GM21381 (cell line): ENCODE data around the gene FGD5.

Source experiments
- ATAC-seq: cut with Tn5 transposase; IDR thresholded peaks from one replicate; pipeline ENCODE4 v1.9.1; 2021; ENCODE audit warnings: mild to moderate bottlenecking, moderate library complexity; ENCODE audit not compliant: unreplicated experiment

FGD5 gene, protein sequence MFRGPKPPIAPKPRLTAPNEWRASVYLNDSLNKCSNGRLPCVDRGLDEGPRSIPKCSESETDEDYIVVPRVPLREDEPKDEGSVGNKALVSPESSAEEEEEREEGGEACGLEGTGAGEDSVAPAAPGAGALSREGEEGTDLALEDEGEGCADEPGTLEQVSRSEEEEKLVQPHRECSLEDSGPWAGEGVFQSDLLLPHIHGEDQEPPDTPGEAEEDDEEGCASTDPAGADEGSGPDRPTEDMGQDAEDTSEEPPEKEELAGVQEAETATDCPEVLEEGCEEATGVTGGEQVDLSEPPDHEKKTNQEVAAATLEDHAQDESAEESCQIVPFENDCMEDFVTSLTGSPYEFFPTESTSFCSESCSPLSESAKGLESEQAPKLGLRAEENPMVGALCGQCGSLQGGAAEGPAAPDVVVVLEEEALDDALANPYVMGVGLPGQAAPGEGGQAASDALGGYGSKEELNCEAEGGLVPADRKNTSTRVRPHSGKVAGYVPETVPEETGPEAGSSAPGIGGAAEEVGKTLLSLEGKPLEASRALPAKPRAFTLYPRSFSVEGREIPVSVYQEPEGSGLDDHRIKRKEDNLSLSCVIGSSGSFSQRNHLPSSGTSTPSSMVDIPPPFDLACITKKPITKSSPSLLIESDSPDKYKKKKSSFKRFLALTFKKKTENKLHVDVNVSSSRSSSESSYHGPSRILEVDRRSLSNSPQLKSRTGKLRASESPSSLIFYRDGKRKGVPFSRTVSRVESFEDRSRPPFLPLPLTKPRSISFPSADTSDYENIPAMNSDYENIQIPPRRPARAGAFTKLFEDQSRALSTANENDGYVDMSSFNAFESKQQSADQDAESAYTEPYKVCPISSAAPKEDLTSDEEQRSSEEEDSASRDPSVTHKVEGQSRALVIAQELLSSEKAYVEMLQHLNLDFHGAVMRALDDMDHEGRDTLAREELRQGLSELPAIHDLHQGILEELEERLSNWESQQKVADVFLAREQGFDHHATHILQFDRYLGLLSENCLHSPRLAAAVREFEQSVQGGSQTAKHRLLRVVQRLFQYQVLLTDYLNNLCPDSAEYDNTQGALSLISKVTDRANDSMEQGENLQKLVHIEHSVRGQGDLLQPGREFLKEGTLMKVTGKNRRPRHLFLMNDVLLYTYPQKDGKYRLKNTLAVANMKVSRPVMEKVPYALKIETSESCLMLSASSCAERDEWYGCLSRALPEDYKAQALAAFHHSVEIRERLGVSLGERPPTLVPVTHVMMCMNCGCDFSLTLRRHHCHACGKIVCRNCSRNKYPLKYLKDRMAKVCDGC (N-terminal part only)

DNA sequence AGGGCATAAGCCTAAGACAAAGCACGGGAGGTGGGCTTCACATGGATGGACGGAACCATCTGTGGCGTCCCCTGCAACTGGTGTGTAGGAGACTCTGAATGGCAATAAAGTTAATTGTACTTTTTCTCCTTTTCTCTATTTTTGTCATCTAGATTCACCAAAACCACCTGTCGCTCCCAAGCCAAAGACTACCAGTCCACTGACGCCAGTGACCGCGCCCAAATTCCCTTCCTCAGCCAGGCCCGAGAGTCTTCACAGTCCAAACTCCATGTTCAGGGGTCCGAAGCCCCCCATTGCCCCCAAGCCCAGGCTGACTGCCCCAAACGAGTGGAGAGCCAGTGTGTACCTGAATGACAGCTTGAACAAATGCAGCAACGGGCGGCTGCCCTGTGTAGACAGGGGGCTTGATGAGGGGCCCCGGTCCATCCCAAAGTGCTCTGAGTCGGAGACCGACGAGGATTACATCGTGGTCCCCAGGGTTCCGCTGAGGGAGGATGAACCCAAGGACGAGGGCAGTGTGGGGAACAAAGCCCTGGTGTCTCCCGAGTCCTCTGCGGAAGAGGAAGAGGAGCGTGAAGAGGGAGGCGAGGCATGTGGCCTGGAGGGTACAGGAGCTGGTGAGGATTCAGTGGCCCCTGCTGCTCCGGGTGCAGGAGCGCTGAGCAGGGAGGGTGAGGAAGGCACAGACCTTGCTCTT lies at the start of gene FGD5:
Gene FGD5 (plus strand): TSS at position 159 of the 697 bp plus-strand sequence. CDS start 110 bp downstream, at position 269.
- ATAC-seq: no peak

DNA sequence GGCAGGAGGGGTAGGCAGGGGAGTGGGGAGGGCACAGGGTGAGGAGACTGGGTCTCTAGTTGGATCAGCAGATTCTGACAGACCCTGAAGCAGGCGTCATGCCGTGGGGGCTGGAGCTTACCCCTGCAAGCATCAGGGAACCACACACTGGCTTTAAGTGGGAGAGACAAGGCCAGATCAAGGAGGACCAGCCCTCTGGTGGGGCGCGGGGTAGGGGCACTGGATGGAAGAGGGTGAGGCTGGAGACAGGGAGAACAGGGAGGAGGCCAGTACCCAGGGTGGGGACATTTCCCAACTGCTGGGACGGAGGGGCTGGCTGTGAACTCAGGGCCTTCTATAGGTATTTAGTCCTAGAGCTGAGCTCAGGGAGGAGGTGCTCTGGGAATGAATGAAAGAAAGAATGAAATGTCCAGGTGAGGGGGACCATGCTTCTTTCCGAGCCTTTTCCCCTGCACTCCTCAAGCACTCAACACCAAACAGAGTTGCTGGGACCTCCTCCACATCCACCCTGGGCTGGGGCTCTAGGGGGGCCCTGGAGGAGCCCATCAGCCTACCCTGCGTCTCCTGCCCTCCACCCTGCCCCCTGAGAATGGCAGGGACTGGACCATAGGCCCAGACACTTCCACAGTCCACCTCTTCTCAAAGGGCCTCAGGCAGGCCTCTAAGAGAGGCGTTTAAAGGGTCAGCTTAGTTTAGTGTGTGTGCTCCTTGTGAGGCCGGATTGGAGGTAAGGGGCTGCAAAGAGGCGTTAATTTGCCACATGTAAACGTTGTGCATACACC lies 49.0 kb upstream of the FGD5 start:
- ATAC-seq: no peak

DNA sequence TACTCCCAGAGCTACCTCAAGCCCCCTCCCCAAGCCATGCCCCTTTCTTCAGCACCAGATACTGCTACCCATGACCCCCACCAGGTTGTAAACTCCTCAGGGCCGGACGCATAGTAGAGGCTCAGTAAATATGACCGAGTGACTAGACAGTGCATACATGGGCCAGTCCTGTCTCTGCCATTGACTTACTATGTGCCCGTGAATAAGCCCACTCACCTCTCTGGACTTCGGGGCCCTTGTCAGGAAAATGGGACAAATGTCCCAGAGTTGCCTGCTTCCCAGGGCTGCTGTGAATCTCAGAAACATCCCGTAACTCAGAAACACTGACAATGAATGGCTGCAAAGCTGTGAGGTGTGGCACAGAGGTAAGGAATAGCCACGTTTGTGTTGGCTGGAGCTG lies 48.2 kb upstream of the FGD5 start:
- ATAC-seq: no peak

DNA sequence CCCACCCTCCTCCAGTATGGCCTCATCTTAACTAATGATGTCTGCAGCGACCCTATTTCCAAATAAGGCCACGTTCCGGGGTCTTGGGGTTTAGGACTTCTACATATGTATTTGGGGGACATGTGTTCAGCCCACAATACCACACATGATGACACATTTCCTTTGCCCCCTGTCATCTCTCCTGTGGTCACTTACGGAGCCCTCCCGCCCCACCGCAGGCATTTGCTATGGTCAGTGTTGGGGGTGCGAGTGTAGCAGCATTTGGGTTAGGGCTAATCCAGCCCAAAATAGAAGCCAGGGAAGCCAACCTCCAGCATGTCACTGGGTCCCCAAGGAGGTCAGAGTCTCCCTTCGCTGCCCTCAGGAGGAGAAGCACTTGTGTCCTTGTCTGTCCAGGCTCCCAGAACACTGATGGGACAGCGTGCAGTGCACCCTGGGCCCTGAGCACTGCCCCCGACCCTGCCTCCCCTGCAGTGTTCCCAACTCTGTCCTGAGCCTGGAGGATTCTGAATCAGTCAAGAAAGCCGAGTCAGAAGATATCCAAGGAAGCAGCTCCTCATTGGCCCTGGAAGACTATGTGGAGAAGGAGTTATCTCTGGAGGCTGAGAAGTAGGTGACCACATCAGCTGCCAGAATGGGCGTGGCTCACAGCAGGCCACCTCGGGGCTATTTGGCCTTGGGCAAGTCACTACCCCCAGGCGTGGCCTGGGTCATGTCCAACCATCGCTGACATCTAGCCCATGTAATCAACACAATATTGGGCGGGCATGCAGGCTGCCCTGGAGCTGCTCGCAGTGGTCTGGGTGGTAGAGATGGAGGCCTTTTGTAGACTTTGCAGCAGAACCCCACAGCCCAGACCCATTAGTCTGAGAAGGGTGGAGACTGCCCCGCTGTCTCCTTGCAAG lies 46.9 kb upstream of the FGD5 start:
- no peak for ATAC-seq

DNA sequence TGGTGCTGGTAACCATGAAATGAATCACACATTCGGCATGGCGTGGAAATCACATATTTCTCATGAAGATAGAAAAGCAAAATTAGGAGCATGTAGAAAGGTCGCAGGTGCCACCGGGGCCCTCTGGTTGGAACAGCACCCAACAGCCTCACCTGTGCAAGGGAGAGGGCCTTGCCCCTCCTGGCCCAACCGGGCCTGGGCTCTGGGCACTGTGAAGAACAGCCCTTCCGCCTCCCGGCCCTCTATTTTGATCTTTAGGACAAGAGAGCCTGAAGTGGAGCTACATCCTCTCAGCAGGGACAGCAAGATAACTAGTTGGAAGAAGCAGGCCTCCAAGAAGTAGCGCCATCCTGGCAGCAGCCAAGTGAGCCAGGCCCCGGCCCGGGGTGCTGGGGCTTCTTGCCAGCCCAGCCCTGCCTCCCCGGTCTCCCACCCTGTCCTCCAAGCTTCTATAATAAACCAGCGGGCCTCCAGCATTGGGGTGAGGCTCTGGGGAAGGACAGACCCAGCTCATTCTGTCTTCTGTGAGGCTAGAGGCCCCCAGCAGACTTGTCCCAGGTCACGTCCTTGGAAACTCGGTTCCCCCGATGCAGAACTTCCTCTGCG lies 46.1 kb upstream of the FGD5 start:
- ATAC-seq: no peak

DNA sequence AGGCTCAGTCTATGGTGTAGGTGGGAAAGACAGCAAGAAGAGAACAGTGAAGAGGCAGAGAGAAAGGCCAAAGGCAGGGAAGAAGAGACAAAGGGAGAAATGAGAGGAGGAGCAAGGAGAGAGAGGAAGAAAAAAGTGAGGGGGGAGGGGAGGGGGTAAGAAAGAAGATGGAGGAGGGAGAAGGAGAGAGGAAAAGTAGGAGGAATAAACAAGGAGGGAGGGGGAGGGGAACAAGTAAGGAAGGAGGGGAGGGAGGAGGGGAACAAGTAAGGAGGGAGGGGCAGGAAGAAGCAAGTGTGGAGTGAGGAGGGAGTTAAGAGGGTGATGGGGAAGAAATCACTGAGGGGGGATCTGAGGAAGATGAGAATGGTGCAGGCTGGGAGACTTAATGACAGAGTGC lies 45.5 kb upstream of the FGD5 start:
- ATAC-seq: no peak

DNA sequence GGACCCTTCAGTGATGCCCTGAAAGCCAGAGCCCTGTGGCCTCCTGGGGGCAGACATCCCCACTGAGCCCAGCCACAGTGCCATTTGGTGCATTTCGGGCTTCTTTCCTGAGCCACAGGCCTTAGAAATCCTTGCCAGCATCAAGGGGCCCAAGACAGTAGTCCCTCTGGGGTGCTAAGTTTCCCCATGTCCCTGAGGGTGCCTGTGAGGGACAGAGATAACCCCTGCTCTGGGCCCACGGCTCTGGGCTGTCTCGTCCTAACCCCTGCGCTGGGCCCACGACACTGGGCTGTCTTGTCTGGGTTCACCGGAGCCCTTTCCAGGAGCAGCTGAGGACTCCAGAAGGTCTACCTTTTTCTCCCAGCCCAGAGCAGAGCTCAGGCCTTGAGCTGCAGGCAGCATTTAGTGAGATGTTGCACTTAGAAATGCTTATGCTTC lies 45.1 kb upstream of the FGD5 start:
- ATAC-seq: no peak

DNA sequence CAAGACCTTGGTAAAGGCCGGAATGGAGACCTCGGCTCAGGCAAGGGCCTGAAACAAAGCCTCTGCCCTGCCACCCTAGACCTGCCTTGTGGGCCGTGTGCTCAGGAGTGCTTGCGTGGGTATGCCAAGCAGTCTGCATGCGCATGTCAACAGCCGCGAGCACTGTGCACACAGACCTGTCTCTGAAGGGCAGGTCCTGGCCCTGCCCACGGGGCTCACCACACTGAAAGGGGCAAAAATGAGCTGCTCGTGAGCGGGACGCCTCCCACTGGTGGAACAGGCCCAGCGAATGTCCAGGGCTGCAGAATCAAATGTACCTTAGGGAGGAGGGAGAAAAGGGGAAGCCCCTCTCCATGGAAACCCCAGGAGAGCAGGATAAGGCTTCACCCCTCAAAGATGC lies 44.3 kb upstream of the FGD5 start:
- ATAC-seq: no peak

DNA sequence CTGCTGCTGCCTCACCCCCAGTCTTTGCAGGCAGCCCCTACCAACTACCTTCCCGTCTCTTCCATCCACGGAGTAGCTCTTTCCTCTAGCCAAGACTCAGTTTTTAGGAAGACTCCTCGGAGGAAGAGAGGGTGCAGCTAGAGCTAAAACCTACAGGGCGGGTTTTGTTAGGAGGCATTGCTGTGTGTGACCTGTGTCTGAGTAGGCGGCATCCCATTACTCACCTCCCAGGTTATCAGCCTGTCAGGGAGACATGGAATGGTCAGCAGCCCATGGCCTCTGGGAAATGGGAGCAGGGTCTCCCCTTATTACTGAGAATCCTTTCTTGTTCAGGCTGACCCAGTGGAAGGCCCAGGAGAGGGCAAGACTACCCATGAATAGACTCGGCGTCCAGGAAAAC lies 43.8 kb upstream of the FGD5 start:
- no peak for ATAC-seq

DNA sequence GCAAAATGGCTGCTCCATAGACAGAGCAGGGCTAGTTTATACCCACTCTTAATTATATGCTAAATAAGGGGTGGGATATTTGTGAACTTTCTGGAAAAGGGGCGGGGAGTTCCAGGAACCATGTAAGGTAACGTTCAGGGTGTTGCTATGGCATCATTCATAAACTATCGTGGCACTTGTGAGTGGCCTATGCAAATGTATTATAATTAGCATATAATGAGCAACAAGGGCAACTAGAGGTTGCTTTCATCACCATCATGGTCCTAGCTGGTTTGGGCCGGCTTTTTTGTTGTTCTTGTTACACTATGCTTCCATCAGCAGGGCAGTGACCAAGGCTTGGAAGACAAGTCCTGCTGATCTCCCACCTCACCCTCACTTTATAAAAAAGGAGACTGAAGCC lies 43.2 kb upstream of the FGD5 start:
- ATAC-seq: no peak

DNA sequence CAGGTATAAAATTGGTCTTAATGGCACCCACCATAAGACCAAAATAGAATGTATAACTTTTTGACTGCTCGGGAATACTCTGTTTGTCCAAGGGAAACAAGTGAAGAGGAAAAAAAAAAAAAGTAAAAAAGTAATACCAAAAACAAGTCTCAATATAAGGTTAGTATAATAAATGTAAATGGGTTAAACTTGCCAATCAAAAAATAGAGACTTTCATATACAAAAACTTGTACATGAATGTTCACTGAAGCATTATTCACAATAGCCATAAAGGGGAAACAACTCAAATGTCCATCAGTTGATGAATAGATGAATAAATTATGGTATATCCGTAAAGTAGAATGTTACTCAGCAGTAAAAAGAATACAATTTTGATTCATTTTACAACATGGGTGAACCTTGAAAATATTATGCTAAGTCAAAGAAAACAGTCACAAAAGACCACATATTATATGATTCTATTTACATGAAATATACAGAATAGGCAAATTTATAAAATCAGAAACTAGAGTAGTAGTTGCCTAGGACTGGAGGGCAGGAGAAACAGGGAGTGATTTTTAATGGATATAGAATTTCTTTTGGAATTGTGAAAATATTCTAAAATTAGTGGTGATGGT lies 39.6 kb upstream of the FGD5 start:
- ATAC-seq: no peak

DNA sequence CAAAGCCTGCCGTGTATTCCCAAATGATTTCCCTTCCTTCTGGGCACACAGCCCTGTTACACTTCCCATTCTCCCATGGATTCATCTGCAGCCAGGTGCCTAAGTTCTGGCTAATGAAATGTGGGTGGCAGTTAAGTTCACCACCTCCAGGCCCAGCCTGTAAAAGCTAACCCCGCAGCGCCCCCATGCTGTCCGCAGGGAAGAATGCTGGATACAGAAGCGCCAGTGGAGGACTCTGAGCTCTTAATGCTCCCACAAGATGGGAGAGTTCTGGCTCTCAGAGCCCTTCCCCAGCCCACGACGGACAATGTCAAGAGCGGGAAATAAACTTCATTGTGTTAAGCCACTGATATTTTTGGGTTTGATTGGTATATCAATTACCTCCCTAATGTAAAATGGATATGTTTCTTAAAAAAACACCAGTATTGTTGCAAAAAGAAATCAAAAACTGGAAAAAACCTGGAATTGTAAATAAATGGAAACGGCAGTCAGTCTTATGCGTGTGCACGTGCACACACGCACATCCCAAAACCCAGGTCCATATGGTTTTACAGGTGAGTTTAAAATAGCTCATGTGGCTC lies 37.7 kb upstream of the FGD5 start:
- ATAC-seq: peak; percentile 65

DNA sequence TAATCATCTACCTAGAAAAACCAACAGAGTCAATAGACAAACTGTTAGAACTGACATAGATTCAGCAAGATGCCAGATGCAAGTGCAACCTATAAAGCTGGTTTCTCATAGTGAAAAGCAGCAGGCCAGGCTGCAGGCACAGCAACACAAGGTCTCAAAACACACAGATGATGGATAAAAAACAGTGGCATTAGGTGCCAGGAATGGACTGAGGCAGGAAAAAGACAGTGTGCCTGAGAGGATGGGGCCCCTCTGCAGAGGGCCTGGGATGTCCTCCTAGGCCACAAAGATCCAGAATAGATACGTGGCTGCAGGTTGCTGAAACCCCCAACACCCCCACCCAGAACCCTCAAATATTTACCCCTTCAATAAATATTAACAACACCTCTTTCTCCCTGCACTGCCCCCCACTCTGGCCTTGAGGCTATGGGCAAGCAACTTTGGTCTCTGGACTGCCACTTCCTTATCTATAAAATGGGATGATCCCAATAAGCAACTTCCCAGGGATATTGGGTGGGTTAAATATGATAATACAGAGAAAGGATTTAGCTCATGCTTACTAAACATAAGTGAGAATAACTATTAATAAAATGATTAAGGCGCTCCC lies 35.2 kb upstream of the FGD5 start:
- no peak for ATAC-seq

DNA sequence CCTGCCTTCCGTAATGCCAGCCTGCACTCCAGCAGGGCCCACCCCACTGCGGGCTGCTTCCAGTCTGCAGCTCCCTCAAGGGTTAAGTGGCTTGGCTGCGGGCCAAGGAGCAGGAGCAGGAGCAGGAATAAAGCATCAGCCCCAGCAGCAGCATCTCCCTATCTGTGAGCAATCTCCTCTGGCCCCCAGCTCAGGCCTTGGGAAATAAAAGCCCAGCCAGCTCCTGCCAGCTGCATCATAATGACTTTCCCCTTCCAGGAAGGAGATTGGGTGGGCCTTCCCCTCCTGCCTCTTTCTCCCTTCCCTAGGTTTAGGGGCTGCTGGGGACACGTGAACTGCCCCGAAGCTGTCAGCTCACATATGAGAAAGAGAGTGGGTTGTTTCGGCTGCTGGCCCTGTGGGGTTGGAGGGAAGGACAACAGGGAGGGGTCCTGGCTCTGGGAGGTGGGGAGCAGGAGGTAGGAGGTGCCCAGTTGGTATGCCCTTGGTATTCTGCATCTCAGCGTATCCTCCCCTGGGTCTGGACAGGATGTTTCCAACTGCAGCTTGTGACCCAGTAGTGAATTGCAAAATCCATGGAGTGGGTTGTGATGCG lies 34.6 kb upstream of the FGD5 start:
- ATAC-seq: no peak

DNA sequence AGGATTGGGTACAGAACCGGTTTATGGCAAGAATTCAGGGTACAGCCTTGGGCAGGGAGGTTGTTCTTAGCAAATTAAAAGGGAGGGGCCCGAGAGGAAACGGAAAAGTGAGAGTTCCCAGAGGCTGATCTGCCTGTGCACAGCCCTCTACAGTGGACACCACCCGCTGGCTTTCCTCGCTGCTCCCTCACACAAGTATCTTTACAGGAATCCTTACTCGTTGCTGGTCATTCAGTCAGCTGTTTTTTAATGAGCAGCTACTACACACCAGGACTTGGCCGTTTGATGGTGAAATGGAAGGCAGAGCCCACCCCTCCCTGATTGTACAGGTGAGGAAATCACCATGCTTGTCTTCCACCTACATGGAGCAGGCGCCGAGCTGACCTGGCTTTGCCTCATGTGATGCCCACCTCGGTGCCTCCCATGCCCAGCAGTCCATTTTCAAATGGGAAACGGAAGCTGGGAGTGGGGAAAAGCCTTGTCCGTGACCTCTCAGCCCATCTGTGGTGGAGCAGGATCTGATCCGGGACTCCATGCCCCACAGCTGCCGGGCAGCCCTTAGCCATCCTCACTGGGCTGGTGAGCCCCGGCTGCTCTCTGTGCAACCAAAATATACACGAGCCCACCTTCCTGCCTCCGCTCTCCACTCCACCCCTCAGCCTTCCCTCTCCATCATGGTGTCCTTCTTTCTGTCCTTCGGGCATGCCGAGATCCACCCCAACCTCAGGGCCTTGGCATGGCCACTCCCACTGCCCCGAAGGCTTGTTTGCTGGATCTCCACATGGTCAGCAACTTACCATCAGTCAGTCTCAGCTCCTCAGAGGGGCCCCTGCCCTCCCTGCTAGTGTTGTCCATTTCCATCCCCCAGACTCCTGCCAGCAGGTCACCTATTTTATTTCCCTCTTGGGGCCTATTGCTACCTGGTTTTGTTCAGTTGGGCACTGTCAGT lies 33.3 kb upstream of the FGD5 start:
- ATAC-seq: no peak

DNA sequence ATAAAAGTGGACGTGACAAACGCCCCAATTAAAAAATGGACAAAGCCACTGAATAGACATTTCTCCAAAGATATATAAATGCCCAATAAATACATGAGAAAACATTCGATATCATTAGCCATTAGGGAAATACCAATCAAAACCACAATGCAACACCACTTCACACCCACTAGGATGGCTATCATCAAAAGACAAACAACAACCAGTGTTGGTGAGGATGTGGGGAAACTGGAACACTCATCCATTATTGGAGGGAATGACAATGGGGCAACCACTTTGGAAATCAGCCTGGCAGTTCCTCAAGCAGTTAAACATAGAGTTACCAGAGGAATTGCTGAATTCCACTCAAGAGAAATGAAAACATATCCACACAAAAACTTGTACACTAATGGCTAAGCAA lies 32.4 kb upstream of the FGD5 start:
- ATAC-seq: no peak
